Measurements from ENCODE around the gene DNAJC4. TPM values are rescaled to one million over a fixed set of nuclear protein-coding genes. Genes with fewer than 3 reads are reported as not detected.
A peak's percentile ranks its signal among the peaks of the same experiment; 100 is the strongest.

Gene DNAJC4
- total and polyA plus RNA-seq, 9 of the 15 experiments (the other 6 are each of a cell fraction or from before 2014, with no cell fraction given), result 4.0 to 32.6 (median 19.9) TPM

- TF ChIP-seq MBD2 (IDR thresholded peaks at IDR 0.05; ENCODE audit: borderline replicate concordance, low read depth), result no peak
- no peak for TF ChIP-seq STAT6 (CRISPR knock-in tag; IDR thresholded peaks at IDR 0.05)
- TF ChIP-seq IFI16 (CRISPR knock-in tag; IDR thresholded peaks at IDR 0.05), result no peak
- no peak for TF ChIP-seq OTX1 (CRISPR knock-in tag; IDR thresholded peaks at IDR 0.05)
Observed at GRCh38 chr11:64247729-64248531, 17.6 kb downstream of the DNAJC4 start (continued).

GRCh38 chr11:64248578-64248977, 18.2 kb downstream of the DNAJC4 start:
- FAIRE-seq, result no peak
- H4K20me1 ChIP-seq (replicated peaks; ENCODE audit: control insufficient read depth, insufficient read depth, low read length), result peaks cover 7% of the 10 kb centered on the region
- in situ Hi-C loops (cut with MboI), result no loop called here
- no TSS peak for BruUV-seq (replicated peaks)
- peak in 2 of 4 experiments; percentile 31 to 43 for DNase-seq (ENCODE audit: extremely low read depth in 1 of 4, low spot score in 3 of 4)
- peaks cover 50% of the 10 kb centered on the region for H3K79me2 ChIP-seq (ENCODE audit: control insufficient read depth, insufficient read depth, low read length)
- H3K9ac ChIP-seq (ENCODE audit: insufficient read depth in 1 of 2, low read depth in 2 of 2, low read length in 2 of 2), result peak overlapping the region; percentile 80 to 95; a peak in 3 of 4 replicates
- H3K4me3 ChIP-seq, result no peak overlapping the region
- H3K4me1 ChIP-seq (replicated peaks in 1 of 2; ENCODE audit: control insufficient read depth in 2 of 2, insufficient read depth in 2 of 2, low read length in 2 of 2), result peaks cover 36 to 92% of the 10 kb centered on the region in 2 experiments
- no peak overlapping the region; the same call in 1 of the 2 replicates for H3K4me2 ChIP-seq (ENCODE audit: insufficient read depth, low read length)
- H3K27ac ChIP-seq (ENCODE audit: extremely low read depth, low read depth, low read length), result peak overlapping the region; percentile 38; the same call in 1 of the 3 replicates
- CTCF ChIA-PET (ENCODE audit: low intra/inter-chr PET ratio), result no interaction called here
- no peak for ATAC-seq
- H2AFZ ChIP-seq (ENCODE audit: low read depth, low read length), result peak overlapping the region; percentile 71; the same call in 1 of the 2 replicates
- 23% methylated on average over 5 of the region's 7 CpGs for WGBS (ENCODE audit: insufficient coverage, low coverage, missing lambda C conversion rate)
- TF ChIP-seq DIDO1 (tag; IDR thresholded peaks at IDR 0.05; ENCODE audit: low read depth), result no peak
- no peak for TF ChIP-seq CHCHD3 (CRISPR knock-in tag; IDR thresholded peaks at IDR 0.05)
- H3K9me3 ChIP-seq (replicated peaks; ENCODE audit: control insufficient read depth, insufficient read depth, low read depth, low read length), result no peaks in the 10 kb centered on the region
- H3K36me3 ChIP-seq (ENCODE audit: control insufficient read depth, insufficient read depth, low read length), result peaks cover 32% of the 10 kb centered on the region
- intact Hi-C loops (cut with micrococcal nuclease), result loop anchor here (10.0 kb wide), 1 partner anchor 56 kb away; the partner anchor contains the start of genes CATSPERZ and ESRRA
- H3K27me3 ChIP-seq (ENCODE audit: control insufficient read depth in 2 of 2, insufficient read depth in 2 of 2, low read length in 2 of 2), result no peaks in the 10 kb centered on the region
- no peaks in the 10 kb centered on the region for H3K9me1 ChIP-seq (ENCODE audit: control insufficient read depth, insufficient read depth, low read length)
- POLR2A ChIA-PET, result interaction anchor here (0.6 to 7.8 kb wide), 5 partner anchors 8 to 237 kb away, joined by 3 to 58 read pairs (median 4); no protein-coding TSS in a partner anchor
